ENCODE results near the gene TCAIM. TPM values are rescaled to one million over a fixed set of nuclear protein-coding genes. Genes with fewer than 3 reads are reported as not detected.

TCAIM gene
- total RNA-seq, 1 experiment from 2014 or later: 18.4 TPM

DNA sequence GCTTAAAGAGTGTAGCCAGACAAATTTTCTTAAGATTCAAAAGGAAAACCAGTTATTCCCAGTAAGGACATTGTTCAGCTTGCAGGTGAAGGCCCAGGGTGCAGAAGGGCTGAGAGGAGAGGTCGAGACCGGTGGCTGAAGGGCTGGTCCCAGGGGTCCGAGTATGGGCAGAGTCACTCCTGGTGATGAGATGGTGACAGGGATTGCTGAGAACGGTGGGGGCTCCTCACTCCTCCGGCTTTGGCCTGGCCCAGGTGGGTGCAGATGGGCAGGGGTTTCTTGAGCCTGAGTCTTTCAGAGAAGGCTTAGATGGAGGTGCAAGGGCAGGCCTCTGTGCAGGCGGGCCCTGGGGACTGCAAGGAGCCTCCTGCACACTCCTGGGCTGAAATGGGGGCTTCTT, 82.7 kb downstream of the TCAIM start:
- TF ChIP-seq SRF (IDR thresholded peaks at IDR 0.05; ENCODE audit: low read depth): no peak
- TF ChIP-seq YY1 (IDR thresholded peaks at IDR 0.05; ENCODE audit: extremely low read depth, insufficient replicate concordance, low read depth, low read length): no peak
- TF ChIP-seq, protein P1, sequence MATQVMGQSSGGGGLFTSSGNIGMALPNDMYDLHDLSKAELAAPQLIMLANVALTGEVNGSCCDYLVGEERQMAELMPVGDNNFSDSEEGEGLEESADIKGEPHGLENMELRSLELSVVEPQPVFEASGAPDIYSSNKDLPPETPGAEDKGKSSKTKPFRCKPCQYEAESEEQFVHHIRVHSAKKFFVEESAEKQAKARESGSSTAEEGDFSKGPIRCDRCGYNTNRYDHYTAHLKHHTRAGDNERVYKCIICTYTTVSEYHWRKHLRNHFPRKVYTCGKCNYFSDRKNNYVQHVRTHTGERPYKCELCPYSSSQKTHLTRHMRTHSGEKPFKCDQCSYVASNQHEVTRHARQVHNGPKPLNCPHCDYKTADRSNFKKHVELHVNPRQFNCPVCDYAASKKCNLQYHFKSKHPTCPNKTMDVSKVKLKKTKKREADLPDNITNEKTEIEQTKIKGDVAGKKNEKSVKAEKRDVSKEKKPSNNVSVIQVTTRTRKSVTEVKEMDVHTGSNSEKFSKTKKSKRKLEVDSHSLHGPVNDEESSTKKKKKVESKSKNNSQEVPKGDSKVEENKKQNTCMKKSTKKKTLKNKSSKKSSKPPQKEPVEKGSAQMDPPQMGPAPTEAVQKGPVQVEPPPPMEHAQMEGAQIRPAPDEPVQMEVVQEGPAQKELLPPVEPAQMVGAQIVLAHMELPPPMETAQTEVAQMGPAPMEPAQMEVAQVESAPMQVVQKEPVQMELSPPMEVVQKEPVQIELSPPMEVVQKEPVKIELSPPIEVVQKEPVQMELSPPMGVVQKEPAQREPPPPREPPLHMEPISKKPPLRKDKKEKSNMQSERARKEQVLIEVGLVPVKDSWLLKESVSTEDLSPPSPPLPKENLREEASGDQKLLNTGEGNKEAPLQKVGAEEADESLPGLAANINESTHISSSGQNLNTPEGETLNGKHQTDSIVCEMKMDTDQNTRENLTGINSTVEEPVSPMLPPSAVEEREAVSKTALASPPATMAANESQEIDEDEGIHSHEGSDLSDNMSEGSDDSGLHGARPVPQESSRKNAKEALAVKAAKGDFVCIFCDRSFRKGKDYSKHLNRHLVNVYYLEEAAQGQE (IDR thresholded peaks at IDR 0.05; ENCODE audit: low read depth): no peak
- TF ChIP-seq POLR2A (IDR thresholded peaks at IDR 0.05; ENCODE audit: borderline replicate concordance, extremely low read depth, insufficient read depth, insufficient read length): no peak
- no peak for TF ChIP-seq SP1 (IDR thresholded peaks at IDR 0.05; ENCODE audit: low read depth)
- no peak for TF ChIP-seq ELF1 (IDR thresholded peaks at IDR 0.05; ENCODE audit: borderline replicate concordance, low read depth)
- TF ChIP-seq, protein P2, sequence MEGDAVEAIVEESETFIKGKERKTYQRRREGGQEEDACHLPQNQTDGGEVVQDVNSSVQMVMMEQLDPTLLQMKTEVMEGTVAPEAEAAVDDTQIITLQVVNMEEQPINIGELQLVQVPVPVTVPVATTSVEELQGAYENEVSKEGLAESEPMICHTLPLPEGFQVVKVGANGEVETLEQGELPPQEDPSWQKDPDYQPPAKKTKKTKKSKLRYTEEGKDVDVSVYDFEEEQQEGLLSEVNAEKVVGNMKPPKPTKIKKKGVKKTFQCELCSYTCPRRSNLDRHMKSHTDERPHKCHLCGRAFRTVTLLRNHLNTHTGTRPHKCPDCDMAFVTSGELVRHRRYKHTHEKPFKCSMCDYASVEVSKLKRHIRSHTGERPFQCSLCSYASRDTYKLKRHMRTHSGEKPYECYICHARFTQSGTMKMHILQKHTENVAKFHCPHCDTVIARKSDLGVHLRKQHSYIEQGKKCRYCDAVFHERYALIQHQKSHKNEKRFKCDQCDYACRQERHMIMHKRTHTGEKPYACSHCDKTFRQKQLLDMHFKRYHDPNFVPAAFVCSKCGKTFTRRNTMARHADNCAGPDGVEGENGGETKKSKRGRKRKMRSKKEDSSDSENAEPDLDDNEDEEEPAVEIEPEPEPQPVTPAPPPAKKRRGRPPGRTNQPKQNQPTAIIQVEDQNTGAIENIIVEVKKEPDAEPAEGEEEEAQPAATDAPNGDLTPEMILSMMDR (IDR thresholded peaks at IDR 0.05 in 2 of 3, conservative IDR thresholded peaks at IDR 0.05 in 1 of 3; ENCODE audit: borderline replicate concordance in 1 of 3, insufficient read depth in 1 of 3, low read depth in 2 of 3, low read length in 2 of 3): no peak
- no peak for TF ChIP-seq JUND (IDR thresholded peaks at IDR 0.05)
- TF ChIP-seq, protein P3, sequence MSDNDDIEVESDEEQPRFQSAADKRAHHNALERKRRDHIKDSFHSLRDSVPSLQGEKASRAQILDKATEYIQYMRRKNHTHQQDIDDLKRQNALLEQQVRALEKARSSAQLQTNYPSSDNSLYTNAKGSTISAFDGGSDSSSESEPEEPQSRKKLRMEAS (IDR thresholded peaks at IDR 0.05): no peak
- no peak for TF ChIP-seq FOSL1 (IDR thresholded peaks at IDR 0.05; ENCODE audit: low read depth)
- no peaks in the 10 kb centered on the region for H3K79me2 ChIP-seq (ENCODE audit: insufficient read depth, low read length)
- no TSS peak for BruUV-seq (replicated peaks)
- no peak for ATAC-seq
- ChIA-PET RAD21 (ENCODE audit: low non-redundant PET in 1 of 2, low total read pairs in 2 of 2, uncharacterized antibody in 2 of 2, unreplicated experiment in 2 of 2) (no interaction called here), POLR2A (no interaction called here), CTCF (no interaction called here)
- H3K9me3 ChIP-seq (ENCODE audit: control insufficient read depth in 1 of 2, insufficient read depth in 1 of 2, low read depth in 1 of 2, low read length in 2 of 2): no peaks in the 10 kb centered on the region
- no peak overlapping the region for H3K27ac ChIP-seq (ENCODE audit: low read depth, low read length)
- H2AFZ ChIP-seq (ENCODE audit: low read depth, low read length, poor library complexity, severe bottlenecking): no peak overlapping the region
- H3K9me2 ChIP-seq (ENCODE audit: insufficient read depth): no peaks in the 10 kb centered on the region
- H3K9ac ChIP-seq (ENCODE audit: low read length): no peak overlapping the region
- no peak overlapping the region for H3K4me2 ChIP-seq (ENCODE audit: low read length)
- H3K36me3 ChIP-seq (ENCODE audit: control insufficient read depth in 1 of 2, insufficient read depth in 2 of 2, low read length in 2 of 2): no peaks in the 10 kb centered on the region
- H3K27me3 ChIP-seq (ENCODE audit: insufficient read depth, low read length): no peaks in the 10 kb centered on the region
- H4K20me1 ChIP-seq (ENCODE audit: insufficient read depth): no peaks in the 10 kb centered on the region
- DNase-seq (ENCODE audit: low read depth, low spot score): no peak
- intact Hi-C loops (cut with micrococcal nuclease): no loop called here
- H3K4me1 ChIP-seq (ENCODE audit: control insufficient read depth in 1 of 2, insufficient read depth in 2 of 2, low read length in 2 of 2): no peaks in the 10 kb centered on the region
- no peak overlapping the region for H3K4me3 ChIP-seq (replicated peaks in 1 of 2; ENCODE audit: low read depth in 1 of 2, low read length in 2 of 2)

All from HCT116 (cell line).